ENCODE measurements around the gene MYO10.

Gene MYO10

DNA sequence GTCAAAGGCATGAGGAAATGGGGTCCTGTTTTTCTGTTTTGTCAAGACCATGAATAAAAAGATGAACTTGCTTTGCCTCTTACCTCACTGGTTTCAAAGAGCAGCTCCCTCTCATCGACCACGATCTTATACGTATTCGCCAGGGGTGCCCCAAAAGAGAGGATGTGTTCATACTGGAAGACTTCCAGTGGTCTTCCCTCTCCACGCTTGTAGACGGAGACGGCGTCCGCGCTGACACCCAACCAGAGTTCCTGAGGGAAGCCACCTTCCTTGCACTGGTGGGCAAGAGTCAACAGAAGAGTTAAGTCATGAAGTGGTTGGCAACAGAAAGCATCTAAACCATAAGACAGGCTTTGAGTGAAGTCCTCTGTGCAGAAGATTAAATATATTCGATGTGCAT, 267.9 kb downstream of the MYO10 start:
- Histone ChIP-seq H3K27ac (no peak overlapping the region), H3K4me3 (no peak overlapping the region)
- no peak for DNase-seq (ENCODE audit: low spot score)
- TF ChIP-seq, protein P1, sequence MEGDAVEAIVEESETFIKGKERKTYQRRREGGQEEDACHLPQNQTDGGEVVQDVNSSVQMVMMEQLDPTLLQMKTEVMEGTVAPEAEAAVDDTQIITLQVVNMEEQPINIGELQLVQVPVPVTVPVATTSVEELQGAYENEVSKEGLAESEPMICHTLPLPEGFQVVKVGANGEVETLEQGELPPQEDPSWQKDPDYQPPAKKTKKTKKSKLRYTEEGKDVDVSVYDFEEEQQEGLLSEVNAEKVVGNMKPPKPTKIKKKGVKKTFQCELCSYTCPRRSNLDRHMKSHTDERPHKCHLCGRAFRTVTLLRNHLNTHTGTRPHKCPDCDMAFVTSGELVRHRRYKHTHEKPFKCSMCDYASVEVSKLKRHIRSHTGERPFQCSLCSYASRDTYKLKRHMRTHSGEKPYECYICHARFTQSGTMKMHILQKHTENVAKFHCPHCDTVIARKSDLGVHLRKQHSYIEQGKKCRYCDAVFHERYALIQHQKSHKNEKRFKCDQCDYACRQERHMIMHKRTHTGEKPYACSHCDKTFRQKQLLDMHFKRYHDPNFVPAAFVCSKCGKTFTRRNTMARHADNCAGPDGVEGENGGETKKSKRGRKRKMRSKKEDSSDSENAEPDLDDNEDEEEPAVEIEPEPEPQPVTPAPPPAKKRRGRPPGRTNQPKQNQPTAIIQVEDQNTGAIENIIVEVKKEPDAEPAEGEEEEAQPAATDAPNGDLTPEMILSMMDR (IDR thresholded peaks at IDR 0.05) = no peak

DNA sequence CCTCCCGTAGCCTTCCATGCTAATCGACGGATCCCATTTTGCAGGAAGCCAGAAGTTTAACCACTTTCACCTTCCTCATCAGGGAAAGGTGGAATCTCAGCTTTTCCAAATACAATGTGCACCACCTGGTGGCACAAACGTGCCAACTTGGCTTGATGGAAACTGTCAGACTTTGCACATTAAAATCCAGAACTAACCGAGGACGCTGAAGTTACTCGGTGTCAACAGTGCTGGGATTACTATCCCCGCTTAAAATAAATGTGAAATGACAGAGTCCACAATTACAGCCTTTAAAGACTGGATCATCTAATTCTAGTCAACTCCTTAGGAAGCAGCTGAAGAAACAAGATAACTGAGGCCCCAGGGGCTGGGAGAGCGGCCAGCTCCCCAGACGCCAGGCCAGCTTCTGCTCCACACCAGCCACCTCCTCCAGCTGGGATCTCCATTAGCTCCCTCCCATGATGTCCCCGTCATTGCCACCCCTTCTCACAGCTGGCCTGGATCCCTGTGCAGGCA, 269.1 kb downstream of the MYO10 start:
- DNase-seq (ENCODE audit: low spot score) = no peak
- Histone ChIP-seq H3K4me3 (no peak overlapping the region), H3K27ac (no peak overlapping the region)
- TF ChIP-seq, protein P1 (IDR thresholded peaks at IDR 0.05) = no peak

DNA sequence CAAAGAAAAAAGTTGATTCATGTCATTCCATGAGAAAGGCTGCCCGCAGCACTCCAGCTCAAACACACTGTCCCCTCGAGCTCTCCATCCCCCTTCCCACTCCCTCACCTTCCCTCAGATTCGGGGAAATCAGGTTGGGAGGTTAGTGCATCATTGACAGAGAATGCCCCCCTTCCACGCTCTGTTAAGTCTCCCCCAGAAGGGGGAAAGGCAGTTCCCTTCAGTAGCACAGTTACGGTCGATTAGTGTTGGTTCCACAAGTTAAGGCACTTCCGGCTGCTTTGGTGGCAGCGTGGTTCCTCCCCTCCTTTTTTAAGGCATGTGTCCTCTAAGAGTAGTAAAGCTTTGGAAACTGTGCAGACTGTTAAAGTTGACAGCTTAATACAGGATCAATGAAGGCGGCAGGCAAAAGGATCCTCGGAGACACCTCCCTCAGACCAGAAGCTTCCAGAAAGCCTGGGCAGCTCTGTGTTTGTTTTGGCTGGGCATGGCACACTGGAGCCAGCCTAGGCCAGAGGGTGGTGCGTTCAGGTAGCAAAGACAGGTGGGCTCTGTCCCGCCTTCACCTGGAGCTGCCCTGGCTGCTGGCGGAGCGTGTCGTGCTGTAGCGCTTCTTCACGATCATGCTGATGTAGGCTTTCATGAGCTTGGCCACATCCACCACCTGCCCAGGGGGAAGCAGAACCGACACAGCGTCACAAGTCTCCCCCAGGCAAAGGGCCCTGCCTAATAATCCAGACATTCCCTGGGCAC, 269.8 kb downstream of the MYO10 start:
- DNase-seq (ENCODE audit: low spot score) = no peak
- H3K4me3 ChIP-seq = no peak overlapping the region
- H3K27ac ChIP-seq = no peak overlapping the region
- TF ChIP-seq, protein P1 (IDR thresholded peaks at IDR 0.05) = no peak

DNA sequence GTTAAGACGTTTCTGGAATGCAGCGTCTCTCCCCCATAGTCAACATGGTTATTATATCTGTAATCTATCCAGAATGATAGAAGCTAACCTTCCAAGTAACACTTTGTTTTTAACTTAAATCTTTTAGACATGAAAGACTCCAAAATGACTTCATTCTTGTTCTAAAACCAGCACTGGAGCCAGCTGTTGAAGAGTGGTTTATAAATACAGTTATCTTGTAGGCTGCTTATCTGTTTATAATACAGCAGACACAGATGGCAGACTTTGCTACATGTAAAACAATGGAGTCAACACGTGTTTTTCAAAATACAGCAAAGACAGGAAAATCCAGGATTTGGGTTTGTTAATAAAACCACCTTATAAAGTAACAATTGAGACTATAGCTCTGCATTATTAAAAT, 270.5 kb downstream of the MYO10 start:
- H3K27ac ChIP-seq = no peak overlapping the region
- TF ChIP-seq, protein P1 (IDR thresholded peaks at IDR 0.05) = no peak
- no peak for DNase-seq (ENCODE audit: low spot score)
- no peak overlapping the region for H3K4me3 ChIP-seq

DNA sequence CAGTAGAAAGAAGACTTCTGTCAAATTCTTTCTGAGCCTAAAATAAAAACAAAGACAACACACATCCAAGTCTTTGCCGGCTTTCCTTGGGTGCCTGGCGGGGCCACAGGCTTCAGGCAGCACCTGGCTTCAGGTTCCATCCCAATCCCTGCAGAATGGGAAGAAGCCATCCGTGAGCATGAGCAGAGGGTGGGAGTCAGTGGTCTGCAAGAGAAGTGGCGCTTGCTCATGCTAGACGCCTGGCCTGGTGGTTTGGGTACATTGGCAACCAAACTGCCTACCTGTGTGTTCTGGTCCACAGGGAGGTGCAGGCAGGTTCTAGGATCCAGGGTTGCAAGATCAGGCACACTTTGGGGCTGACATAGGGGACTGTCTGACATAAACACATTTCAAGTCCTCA, 271.7 kb downstream of the MYO10 start:
- TF ChIP-seq, protein P1 (IDR thresholded peaks at IDR 0.05) = no peak
- Histone ChIP-seq H3K27ac (no peak overlapping the region), H3K4me3 (no peak overlapping the region)
- DNase-seq (ENCODE audit: low spot score) = no peak

DNA sequence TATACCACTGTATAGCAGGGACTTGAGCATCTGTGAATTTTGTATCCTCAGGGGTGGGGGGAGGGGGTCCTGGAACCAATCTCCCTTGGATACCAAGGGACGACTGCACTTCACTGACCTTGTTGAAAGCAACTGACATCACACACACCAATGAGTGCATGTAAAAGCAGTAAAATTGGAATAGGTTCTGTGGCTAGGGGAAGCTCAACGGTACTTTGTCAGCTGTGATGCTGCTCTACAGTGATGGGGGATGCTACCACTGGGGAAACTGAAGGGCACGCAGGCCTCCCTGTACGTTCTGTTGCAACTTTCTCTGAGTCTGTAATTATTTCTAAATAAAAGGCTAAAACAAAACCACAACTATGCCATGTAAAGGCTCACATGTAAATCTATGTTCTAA, 272.2 kb downstream of the MYO10 start:
- no peak overlapping the region for H3K27ac ChIP-seq
- no peak overlapping the region for H3K4me3 ChIP-seq
- TF ChIP-seq, protein P1 (IDR thresholded peaks at IDR 0.05) = no peak
- DNase-seq (ENCODE audit: low spot score) = no peak

DNA sequence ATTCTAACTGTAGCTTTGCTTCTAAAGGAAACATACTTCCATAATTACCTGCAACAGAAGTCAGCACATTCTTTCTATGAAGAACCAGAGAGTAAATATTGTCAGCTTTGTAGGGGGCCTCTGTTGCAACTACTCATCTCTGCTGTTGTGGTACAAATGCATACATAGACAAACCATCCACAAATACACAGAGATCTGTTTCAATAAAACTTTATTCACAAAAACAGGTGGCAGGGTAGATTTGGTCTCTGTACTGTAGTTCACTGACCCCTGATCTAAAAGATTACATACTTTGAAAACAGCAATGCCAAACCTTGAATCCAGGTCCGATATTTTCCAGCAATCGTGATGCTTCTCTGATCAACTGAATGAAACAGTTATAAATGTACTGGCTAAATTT, 274.4 kb downstream of the MYO10 start:
- TF ChIP-seq, protein P1 (IDR thresholded peaks at IDR 0.05) = no peak
- DNase-seq (ENCODE audit: low spot score) = no peak
- H3K27ac ChIP-seq = no peak overlapping the region
- no peak overlapping the region for H3K4me3 ChIP-seq
